ENCODE data around the gene GRIP2.

DNA sequence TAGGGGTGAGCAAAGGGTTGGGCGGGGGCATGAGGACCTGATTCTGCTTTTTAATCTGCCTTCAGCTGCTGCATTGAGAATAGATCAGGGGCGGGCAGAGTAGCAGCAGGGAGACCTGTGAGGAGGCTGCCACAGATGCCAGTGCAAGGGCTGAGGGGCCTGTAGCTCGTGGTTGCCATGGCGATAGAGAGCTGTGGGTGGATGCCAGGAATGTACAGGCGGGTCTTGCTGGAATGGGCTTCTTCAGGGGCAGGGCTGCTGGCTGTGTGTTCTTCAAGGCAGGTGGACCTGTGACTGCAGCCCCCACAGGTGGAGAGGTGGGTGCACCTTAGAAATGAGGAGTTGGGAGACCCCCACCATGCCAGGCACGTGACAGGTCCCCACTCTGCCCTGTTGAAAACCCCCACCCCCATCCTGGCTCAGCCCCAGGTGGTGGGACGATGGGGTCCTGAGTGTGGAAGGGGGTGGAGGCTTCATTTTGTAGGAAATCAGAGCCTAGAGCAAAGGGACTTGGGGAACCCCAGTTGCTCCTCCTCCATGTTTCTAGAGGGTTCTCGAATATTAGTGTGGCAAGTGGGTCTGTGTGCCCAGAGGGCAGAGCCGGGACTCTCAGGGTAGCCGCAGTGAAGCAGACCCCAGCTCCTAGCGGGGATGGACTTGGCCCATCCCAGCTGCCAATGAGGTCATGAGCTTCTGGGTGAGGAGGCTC, 99.5 kb downstream of the GRIP2 start:
- TF ChIP-seq, protein P1, sequence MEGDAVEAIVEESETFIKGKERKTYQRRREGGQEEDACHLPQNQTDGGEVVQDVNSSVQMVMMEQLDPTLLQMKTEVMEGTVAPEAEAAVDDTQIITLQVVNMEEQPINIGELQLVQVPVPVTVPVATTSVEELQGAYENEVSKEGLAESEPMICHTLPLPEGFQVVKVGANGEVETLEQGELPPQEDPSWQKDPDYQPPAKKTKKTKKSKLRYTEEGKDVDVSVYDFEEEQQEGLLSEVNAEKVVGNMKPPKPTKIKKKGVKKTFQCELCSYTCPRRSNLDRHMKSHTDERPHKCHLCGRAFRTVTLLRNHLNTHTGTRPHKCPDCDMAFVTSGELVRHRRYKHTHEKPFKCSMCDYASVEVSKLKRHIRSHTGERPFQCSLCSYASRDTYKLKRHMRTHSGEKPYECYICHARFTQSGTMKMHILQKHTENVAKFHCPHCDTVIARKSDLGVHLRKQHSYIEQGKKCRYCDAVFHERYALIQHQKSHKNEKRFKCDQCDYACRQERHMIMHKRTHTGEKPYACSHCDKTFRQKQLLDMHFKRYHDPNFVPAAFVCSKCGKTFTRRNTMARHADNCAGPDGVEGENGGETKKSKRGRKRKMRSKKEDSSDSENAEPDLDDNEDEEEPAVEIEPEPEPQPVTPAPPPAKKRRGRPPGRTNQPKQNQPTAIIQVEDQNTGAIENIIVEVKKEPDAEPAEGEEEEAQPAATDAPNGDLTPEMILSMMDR (IDR thresholded peaks at IDR 0.05; ENCODE audit: low read depth, low read length) = no peak
- TF ChIP-seq, protein P2, sequence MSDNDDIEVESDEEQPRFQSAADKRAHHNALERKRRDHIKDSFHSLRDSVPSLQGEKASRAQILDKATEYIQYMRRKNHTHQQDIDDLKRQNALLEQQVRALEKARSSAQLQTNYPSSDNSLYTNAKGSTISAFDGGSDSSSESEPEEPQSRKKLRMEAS (IDR thresholded peaks at IDR 0.05; ENCODE audit: low read depth, low read length) = no peak
- no peak for TF ChIP-seq POLR2A (IDR thresholded peaks at IDR 0.05; ENCODE audit: extremely low read depth, insufficient read length)
